Measurements from ENCODE around the gene COG6.

The COG6 gene

DNA sequence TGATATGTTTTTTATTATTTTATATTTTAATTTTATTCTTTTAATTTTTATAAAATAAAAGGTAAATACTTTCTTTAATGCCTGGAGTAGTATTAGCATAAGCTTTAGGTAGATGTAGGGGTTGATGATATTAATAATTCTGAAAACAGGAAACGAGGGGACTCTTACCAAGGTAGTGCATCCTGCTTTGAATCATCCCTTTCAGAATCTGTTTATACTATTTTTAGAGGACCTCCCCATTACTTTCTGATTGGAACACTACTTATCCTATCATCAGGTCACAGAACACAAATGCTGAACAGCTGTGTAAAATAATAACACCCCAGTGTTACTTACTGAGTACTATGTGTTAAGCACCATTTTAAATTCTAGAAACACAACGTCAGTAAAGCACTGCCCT, 27.3 kb downstream of the COG6 start:
- TF ChIP-seq TAF1 (IDR thresholded peaks at IDR 0.05; ENCODE audit: borderline replicate concordance, insufficient read depth, low read length) (no peak), SIN3A (IDR thresholded peaks at IDR 0.05; ENCODE audit: borderline replicate concordance, insufficient read depth, low read length) (no peak), FOXP2 (optimal IDR thresholded peaks at IDR 0.05; ENCODE audit: borderline replicate concordance, extremely low read depth, extremely low read length, insufficient read depth) (no peak), POLR2AphosphoS5 (IDR thresholded peaks at IDR 0.05; ENCODE audit: low read depth, low read length) (no peak)
- TF ChIP-seq, protein P1, sequence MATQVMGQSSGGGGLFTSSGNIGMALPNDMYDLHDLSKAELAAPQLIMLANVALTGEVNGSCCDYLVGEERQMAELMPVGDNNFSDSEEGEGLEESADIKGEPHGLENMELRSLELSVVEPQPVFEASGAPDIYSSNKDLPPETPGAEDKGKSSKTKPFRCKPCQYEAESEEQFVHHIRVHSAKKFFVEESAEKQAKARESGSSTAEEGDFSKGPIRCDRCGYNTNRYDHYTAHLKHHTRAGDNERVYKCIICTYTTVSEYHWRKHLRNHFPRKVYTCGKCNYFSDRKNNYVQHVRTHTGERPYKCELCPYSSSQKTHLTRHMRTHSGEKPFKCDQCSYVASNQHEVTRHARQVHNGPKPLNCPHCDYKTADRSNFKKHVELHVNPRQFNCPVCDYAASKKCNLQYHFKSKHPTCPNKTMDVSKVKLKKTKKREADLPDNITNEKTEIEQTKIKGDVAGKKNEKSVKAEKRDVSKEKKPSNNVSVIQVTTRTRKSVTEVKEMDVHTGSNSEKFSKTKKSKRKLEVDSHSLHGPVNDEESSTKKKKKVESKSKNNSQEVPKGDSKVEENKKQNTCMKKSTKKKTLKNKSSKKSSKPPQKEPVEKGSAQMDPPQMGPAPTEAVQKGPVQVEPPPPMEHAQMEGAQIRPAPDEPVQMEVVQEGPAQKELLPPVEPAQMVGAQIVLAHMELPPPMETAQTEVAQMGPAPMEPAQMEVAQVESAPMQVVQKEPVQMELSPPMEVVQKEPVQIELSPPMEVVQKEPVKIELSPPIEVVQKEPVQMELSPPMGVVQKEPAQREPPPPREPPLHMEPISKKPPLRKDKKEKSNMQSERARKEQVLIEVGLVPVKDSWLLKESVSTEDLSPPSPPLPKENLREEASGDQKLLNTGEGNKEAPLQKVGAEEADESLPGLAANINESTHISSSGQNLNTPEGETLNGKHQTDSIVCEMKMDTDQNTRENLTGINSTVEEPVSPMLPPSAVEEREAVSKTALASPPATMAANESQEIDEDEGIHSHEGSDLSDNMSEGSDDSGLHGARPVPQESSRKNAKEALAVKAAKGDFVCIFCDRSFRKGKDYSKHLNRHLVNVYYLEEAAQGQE (IDR thresholded peaks at IDR 0.05; ENCODE audit: insufficient read depth in 1 of 2, low read depth in 2 of 2, low read length in 2 of 2), result no peak

DNA sequence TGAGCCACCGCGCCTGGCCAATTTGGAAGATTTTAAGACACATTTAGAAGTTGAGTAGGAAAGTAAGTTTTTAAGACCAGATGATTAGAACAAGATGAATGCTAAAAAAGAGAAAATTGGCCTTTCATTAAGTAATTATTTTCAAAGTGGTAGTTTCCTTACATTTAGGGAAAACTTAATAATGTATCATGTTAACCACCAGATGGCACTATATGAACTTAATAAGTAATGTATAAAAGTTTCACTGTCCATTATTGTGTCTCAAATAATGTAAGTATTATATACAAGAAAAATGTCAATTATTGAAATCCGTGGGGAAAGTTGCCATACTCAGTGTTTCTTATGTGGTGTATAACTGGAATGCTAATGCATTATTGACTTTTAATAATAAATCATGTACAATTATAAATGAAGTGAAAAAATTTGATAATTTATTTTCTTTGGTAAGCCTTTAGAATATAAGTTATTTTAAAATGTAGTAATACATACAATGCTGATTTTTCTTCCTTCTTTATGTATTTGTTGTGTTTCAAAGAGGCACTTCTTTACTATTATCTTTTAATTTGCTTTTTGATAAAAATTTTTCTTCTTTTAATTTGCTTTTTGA, 29.2 kb downstream of the COG6 start:
- TF ChIP-seq FOXP2 (optimal IDR thresholded peaks at IDR 0.05; ENCODE audit: borderline replicate concordance, extremely low read depth, extremely low read length, insufficient read depth) (no peak), POLR2AphosphoS5 (IDR thresholded peaks at IDR 0.05; ENCODE audit: low read depth, low read length) (no peak), SIN3A (IDR thresholded peaks at IDR 0.05; ENCODE audit: borderline replicate concordance, insufficient read depth, low read length) (no peak), TAF1 (IDR thresholded peaks at IDR 0.05; ENCODE audit: borderline replicate concordance, insufficient read depth, low read length) (no peak)
- TF ChIP-seq, protein P1 (IDR thresholded peaks at IDR 0.05; ENCODE audit: insufficient read depth in 1 of 2, low read depth in 2 of 2, low read length in 2 of 2), result no peak

DNA sequence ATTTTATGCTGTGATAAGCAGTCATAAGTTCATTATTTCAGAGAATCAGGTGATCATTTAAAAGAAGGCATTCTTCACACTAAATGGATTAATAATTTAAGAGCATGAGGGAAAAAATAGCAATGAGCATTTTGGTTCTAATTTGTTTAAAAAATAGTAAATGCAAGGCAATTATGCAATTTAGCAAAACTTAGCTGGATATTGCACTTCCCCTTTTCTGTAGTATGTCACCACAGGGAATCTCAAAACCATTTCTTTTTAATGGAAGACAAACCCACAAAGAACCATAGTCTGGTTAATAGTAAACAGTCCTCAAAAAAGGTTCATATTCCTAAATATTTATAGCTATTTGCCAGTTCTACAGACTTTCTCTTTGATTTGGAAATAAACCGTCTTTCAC, 30.2 kb downstream of the COG6 start:
- TF ChIP-seq FOXP2 (optimal IDR thresholded peaks at IDR 0.05; ENCODE audit: borderline replicate concordance, extremely low read depth, extremely low read length, insufficient read depth), result no peak
- TF ChIP-seq, protein P1 (IDR thresholded peaks at IDR 0.05; ENCODE audit: insufficient read depth in 1 of 2, low read depth in 2 of 2, low read length in 2 of 2), result no peak
- TF ChIP-seq TAF1 (IDR thresholded peaks at IDR 0.05; ENCODE audit: borderline replicate concordance, insufficient read depth, low read length), result no peak
- TF ChIP-seq POLR2AphosphoS5 (IDR thresholded peaks at IDR 0.05; ENCODE audit: low read depth, low read length), result no peak
- no peak for TF ChIP-seq SIN3A (IDR thresholded peaks at IDR 0.05; ENCODE audit: borderline replicate concordance, insufficient read depth, low read length)

DNA sequence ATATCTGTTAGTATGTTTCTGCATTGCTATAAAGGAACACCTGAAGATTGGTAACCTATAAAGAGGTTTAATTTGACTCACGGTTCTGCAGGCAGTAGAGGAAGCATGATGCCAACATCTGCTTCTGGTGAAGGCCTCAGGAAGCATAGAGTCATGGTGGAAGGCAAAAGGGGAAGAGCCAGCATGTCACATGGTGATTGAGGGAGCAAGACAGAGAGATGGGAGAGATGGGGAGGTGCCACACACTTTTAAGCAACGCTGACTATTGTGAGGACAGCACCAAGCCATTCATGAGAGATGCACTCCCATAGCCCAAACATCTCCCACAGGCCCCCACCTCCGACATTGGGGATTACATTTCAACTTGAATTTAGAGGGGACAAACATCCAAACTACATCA, 32.8 kb downstream of the COG6 start:
- TF ChIP-seq FOXP2 (optimal IDR thresholded peaks at IDR 0.05; ENCODE audit: borderline replicate concordance, extremely low read depth, extremely low read length, insufficient read depth) (no peak), POLR2AphosphoS5 (IDR thresholded peaks at IDR 0.05; ENCODE audit: low read depth, low read length) (no peak), TAF1 (IDR thresholded peaks at IDR 0.05; ENCODE audit: borderline replicate concordance, insufficient read depth, low read length) (no peak), SIN3A (IDR thresholded peaks at IDR 0.05; ENCODE audit: borderline replicate concordance, insufficient read depth, low read length) (no peak)
- TF ChIP-seq, protein P1 (IDR thresholded peaks at IDR 0.05; ENCODE audit: insufficient read depth in 1 of 2, low read depth in 2 of 2, low read length in 2 of 2), result no peak
